Esophagus (tissue), 2 donors: ENCODE results near the gene VEGFB. TPM values are rescaled to one million over a fixed set of nuclear protein-coding genes. Genes with fewer than 3 reads are reported as not detected.
A peak's percentile ranks its signal among the peaks of the same experiment; 100 is the strongest.

Experiments
- H3K27ac ChIP-seq, 2 donors: one replicate each; pipeline ENCODE4 v1.5.1; 2013; ENCODE audit warnings: low read depth in 2 of 2, mild to moderate bottlenecking in 2 of 2, inconsistent platforms in 1 of 2, low read length in 1 of 2, moderate library complexity in 1 of 2
- H3K27me3 ChIP-seq, 2 donors: one replicate each; pipeline ENCODE4 v1.6.1; 2013; ENCODE audit warnings: low read length in 2 of 2, control low read depth in 1 of 2, mild to moderate bottlenecking in 1 of 2; ENCODE audit not compliant: insufficient read depth in 2 of 2, control insufficient read depth in 1 of 2
- H3K36me3 ChIP-seq, 2 donors: one replicate each; pipeline ENCODE4 v1.6.1; 2013; ENCODE audit warnings: low read length in 1 of 2; ENCODE audit not compliant: control insufficient read depth in 2 of 2, insufficient read depth in 2 of 2
- H3K4me1 ChIP-seq, 2 donors: one replicate each; pipeline ENCODE4 v1.6.1; 2013; ENCODE audit warnings: low read length in 1 of 2; ENCODE audit not compliant: control insufficient read depth in 2 of 2, insufficient read depth in 2 of 2
- H3K4me3 ChIP-seq, 2 donors: one replicate each; pipeline ENCODE4 v1.5.1; 2013; ENCODE audit warnings: low read length in 2 of 2, mild to moderate bottlenecking in 2 of 2, low read depth in 1 of 2, moderate library complexity in 1 of 2
- H3K9me3 ChIP-seq, 2 donors: one replicate each; pipeline ENCODE4 v1.6.1; 2013; ENCODE audit warnings: mild to moderate bottlenecking in 2 of 2, low read depth in 1 of 2, low read length in 1 of 2, moderate library complexity in 1 of 2; ENCODE audit not compliant: control insufficient read depth in 2 of 2, insufficient read depth in 1 of 2
- WGBS, 2 donors: extraction: QIAGEN DNeasy Blood & Tissue Kit; methylation state at CpG; one replicate each; pipeline ENCODE4 v1.1.7; 2013; 5-methylcytosine and 5-hydroxymethylcytosine counted together
- polyA plus RNA-seq, 2 donors: library from polyadenylated mRNA; stranded (reverse); fragments of 200-250 nt; gene quantifications; one replicate each; pipeline ENCODE4 v1.2.3, GENCODE V29; 2013
- donor health status: healthy with polysubstance abuse.
- donor health status: Bipolar disorder and iron deficiency.

The VEGFB gene
- polyA plus RNA-seq, 2 donors: 34.6 to 48.1 TPM

DNA sequence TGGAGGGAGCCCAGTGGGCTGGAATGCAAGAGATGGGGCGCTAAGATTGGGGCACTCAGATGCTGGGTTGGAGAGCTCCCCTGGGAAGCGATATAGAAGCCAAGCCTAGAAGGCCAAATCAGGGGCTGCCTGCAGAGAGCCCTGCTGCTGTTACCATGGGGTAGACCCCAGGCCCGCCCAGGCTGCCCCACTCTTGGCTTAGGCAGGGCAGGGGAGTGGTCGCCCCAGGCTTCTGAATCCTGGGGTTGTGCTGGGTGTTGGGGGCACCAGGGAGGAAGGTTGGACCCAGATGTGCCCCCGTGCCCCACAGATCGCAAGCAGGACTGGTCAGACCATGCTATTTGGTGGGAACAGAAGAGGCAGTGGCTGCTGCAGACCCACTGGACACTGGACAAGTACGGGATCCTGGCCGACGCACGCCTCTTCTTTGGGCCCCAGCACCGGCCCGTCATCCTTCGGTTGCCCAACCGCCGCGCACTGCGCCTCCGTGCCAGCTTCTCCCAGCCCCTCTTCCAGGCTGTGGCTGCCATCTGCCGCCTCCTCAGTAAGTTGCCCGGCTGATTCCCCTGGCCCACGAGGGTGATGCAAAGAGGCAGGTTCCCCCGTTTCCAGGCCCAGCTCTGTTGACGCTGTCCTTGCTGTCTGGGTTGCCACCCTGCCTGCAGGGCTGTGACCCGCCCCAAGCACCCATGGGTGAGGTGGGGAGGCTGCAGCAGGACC lies 23.9 kb upstream of the VEGFB start:
- H3K36me3 ChIP-seq: peaks cover 3% of the 10 kb centered on the region in 2 donors

DNA sequence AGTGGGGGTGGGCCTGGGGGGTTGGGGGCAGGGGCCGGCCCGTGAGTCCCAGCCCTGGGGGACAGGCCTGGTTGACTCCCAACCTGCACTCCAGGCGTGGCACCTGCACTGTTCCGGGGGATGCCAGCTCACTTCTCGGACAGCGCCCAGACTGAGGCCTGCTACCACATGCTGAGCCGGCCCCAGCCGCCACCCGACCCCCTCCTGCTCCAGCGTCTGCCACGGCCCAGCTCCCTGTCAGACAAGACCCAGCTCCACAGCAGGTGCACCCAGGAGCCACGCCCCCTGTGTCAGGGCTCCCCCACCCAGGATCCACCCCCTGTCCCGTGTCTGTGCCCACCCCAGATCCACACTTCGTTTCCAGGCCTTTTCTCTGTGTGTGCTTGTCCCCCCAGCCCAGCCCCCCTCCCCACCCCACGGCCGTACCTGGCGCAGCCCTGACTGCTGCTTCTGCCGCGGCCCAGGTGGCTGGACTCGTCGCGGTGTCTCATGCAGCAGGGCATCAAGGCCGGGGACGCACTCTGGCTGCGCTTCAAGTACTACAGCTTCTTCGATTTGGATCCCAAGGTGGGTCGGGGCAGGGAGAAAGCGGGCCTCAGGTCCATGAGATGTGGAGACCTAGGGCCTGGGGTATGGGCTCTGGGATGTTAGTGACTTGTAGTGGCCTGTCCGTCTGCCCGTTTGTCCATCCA lies 23.1 kb upstream of the VEGFB start:
- no peaks in the 10 kb centered on the region for H3K36me3 ChIP-seq
- WGBS, 2 donors: 78 to 88% methylated on average over 27 to 30 of the region's 30 CpGs
- H3K9me3 ChIP-seq: no peaks in the 10 kb centered on the region
- no peak overlapping the region for H3K27ac ChIP-seq
- H3K4me3 ChIP-seq: no peak overlapping the region
- peaks cover 0 to 6% of the 10 kb centered on the region in 2 donors for H3K4me1 ChIP-seq
- H3K27me3 ChIP-seq: no peaks in the 10 kb centered on the region

More for the DNA sequence above, 23.9 kb upstream of the VEGFB start:
- H3K9me3 ChIP-seq: no peaks in the 10 kb centered on the region
- WGBS, 2 donors: 89 to 93% methylated on average over 24 of the region's 24 CpGs
- H3K27me3 ChIP-seq: no peaks in the 10 kb centered on the region
- H3K4me1 ChIP-seq: peaks cover 0 to 6% of the 10 kb centered on the region in 2 donors
- no peak overlapping the region for H3K27ac ChIP-seq
- no peak overlapping the region for H3K4me3 ChIP-seq

DNA sequence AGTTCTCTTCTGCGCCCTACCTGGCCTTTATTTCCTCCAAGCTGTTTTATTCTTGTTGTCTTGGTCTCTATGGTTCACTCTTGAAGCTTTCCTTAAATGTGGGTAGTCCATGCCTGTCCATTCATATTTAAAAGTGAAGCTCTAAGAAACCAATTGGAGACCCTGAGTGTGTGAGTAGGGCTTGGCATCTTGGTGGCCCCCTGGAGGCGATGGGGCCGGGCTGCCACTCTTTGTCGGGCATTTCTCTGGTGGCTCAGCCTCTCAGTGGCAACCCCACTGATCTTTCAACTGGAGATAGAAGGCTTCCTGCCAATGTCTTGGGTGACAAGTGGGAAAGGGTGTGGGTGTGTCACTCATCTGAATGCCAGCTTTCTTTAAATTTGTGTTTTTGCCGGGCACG lies 17.5 kb upstream of the VEGFB start:
- H3K36me3 ChIP-seq: peaks cover 0 to 5% of the 10 kb centered on the region in 2 donors

DNA sequence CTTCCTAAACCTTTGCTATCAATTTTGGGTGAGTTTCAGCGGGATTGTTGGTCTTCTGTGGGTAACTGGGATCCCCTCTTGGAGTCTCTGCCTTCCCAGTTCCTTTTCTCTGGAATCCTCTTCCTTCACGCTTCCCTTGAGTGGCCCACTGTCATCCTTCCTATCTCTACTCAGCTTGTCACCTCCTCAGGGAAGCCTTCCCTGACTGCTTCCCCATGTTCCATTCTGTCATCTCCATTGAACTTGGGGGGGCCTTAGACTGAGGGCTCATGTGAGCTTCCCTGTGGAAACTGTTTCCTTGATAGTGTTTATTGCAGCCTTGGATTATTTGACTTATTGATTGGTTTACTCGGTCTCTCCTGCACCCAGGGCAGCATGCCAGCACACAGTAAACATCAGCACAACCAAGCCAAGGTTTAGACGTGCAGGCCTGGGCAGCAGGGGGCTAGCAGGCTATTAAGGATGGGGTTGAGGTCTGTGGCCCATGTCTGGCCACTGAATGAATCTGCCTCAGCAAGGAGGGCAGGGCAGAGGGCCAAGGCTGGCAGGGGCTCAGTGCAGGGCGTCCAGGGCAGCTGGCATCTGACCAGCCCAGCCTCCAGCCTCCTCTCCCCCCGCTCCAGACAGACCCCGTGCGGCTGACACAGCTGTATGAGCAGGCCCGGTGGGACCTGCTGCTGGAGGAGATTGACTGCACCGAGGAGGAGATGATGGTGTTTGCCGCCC lies 15.6 kb upstream of the VEGFB start:
- no peaks in the 10 kb centered on the region for H3K9me3 ChIP-seq
- 67 to 71% methylated on average over 10 to 11 of the region's 11 CpGs for WGBS, 2 donors
- H3K36me3 ChIP-seq: peaks cover 0 to 12% of the 10 kb centered on the region in 2 donors
- no peak overlapping the region for H3K27ac ChIP-seq
- no peak overlapping the region for H3K4me3 ChIP-seq
- H3K4me1 ChIP-seq: peaks cover 0 to 10% of the 10 kb centered on the region in 2 donors
- no peaks in the 10 kb centered on the region for H3K27me3 ChIP-seq

More for the DNA sequence above, 17.5 kb upstream of the VEGFB start:
- no peak overlapping the region for H3K4me3 ChIP-seq
- no peaks in the 10 kb centered on the region for H3K4me1 ChIP-seq
- no peaks in the 10 kb centered on the region for H3K9me3 ChIP-seq
- no peaks in the 10 kb centered on the region for H3K27me3 ChIP-seq
- 81 to 83% methylated on average over 6 of the region's 6 CpGs for WGBS, 2 donors
- no peak overlapping the region for H3K27ac ChIP-seq

DNA sequence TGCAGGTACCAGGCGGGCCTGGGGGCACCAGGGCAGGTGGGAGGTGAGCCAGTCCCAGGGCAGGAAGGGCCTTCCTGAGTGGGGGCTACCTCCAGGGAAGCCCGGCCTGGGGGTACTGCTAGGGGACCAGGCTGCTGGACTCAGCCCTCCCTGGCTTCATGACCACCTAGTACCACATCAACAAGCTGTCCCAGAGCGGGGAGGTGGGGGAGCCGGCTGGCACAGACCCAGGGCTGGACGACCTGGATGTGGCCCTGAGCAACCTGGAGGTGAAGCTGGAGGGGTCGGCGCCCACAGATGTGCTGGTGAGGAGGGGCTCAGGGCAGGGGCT lies 15.1 kb upstream of the VEGFB start:
- Histone ChIP-seq H3K27ac (no peak overlapping the region), H3K4me1 (peaks cover 0 to 14% of the 10 kb centered on the region in 2 donors), H3K36me3 (peaks cover 0 to 12% of the 10 kb centered on the region in 2 donors), H3K4me3 (no peak overlapping the region), H3K27me3 (no peaks in the 10 kb centered on the region), H3K9me3 (no peaks in the 10 kb centered on the region)
- WGBS, 2 donors: 83 to 87% methylated on average over 7 of the region's 7 CpGs

DNA sequence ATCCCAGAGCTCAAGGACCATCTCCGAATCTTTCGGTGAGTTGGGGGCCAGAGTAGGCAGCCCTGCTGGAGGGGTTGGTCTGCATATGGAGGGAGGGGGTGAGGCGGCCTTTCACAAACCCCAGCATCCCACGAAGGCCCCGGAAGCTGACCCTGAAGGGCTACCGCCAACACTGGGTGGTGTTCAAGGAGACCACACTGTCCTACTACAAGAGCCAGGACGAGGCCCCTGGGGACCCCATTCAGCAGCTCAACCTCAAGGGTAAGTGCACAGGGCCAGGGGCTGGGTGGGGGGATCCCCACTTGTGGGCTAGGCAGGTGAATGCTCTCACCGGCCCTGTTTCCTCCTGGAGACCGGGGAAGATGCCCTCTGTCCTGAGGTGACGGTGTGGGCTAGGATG lies 14.6 kb upstream of the VEGFB start:
- Histone ChIP-seq H3K27ac (no peak overlapping the region), H3K36me3 (peaks cover 0 to 12% of the 10 kb centered on the region in 2 donors), H3K4me1 (peaks cover 0 to 18% of the 10 kb centered on the region in 2 donors), H3K27me3 (no peaks in the 10 kb centered on the region), H3K9me3 (no peaks in the 10 kb centered on the region), H3K4me3 (no peak overlapping the region)
- 91 to 93% methylated on average over 10 of the region's 10 CpGs for WGBS, 2 donors

DNA sequence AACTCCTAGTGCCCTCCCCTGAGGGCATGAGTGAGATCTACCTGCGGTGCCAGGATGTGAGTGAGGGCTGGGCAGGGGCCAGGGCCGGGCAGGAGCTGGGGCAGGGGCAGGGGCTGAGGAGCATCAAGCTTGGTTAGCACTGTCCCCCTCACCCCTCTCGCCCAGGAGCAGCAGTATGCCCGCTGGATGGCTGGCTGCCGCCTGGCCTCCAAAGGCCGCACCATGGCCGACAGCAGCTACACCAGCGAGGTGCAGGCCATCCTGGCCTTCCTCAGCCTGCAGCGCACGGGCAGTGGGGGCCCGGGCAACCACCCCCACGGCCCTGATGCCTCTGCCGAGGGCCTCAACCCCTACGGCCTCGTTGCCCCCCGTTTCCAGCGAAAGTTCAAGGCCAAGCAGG lies 14.1 kb upstream of the VEGFB start:
- H3K27ac ChIP-seq: no peak overlapping the region
- no peaks in the 10 kb centered on the region for H3K9me3 ChIP-seq
- no peak overlapping the region for H3K4me3 ChIP-seq
- peaks cover 3 to 24% of the 10 kb centered on the region in 2 donors for H3K4me1 ChIP-seq
- H3K27me3 ChIP-seq: no peaks in the 10 kb centered on the region
- peaks cover 0 to 12% of the 10 kb centered on the region in 2 donors for H3K36me3 ChIP-seq
- 89 to 91% methylated on average over 16 to 17 of the region's 17 CpGs for WGBS, 2 donors

DNA sequence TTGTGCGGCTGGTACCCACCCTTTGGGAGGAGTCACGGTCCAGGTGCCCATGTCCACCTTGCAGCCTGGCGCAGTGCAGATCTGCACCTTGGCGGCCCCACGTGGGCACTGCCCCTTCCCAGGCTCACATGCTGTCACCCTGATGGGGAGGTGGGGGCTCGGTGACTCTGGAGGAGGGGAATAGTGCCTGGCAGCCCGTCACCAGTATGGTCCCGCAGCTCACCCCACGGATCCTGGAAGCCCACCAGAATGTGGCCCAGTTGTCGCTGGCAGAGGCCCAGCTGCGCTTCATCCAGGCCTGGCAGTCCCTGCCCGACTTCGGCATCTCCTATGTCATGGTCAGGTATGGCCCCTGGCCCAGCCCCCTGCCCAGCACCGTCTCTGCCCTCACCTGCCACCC lies 13.6 kb upstream of the VEGFB start:
- H3K27me3 ChIP-seq: no peaks in the 10 kb centered on the region
- peaks cover 6 to 28% of the 10 kb centered on the region in 2 donors for H3K4me1 ChIP-seq
- 88 to 92% methylated on average over 14 of the region's 14 CpGs for WGBS, 2 donors
- H3K27ac ChIP-seq: no peak overlapping the region
- no peak overlapping the region for H3K4me3 ChIP-seq
- peaks cover 0 to 12% of the 10 kb centered on the region in 2 donors for H3K36me3 ChIP-seq
- no peaks in the 10 kb centered on the region for H3K9me3 ChIP-seq

DNA sequence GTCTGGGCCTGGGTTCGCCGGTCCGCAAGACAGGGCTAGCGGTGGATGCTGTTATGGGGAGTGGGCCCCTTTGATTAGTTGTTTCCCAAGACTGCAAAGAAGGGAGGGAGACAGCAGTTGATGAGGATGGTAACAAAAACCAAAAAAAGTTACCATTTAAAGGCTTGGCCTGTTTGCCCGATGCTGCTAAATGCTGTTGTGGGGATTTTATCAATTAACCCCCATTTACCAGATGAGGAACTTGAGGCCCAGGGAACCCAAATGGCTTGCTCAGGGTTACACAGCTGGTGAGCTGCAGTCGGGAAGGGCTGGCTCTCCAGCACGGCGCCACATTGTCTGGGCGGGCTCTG lies 11.8 kb upstream of the VEGFB start:
- H3K36me3 ChIP-seq: peaks cover 0 to 12% of the 10 kb centered on the region in 2 donors
- peak overlapping the region in 1 of 2 donors; percentile 56 for H3K27ac ChIP-seq
- WGBS, 2 donors: 62% methylated on average over 9 of the region's 9 CpGs
- H3K9me3 ChIP-seq: no peaks in the 10 kb centered on the region
- H3K4me1 ChIP-seq: peaks cover 9 to 37% of the 10 kb centered on the region in 2 donors
- H3K4me3 ChIP-seq: no peak overlapping the region
- no peaks in the 10 kb centered on the region for H3K27me3 ChIP-seq
